Adrenal gland (tissue), 19 donors: Measurements from ENCODE around the gene OTUD3. TPM values are rescaled to one million over a fixed set of nuclear protein-coding genes. Genes with fewer than 3 reads are reported as not detected.

Source experiments
- DNase-seq, 7 donors: peaks; one replicate each; pipeline ENCODE4 v3.0.0-alpha.2; 2019 to 2020
- H3K27ac ChIP-seq, 5 donors: fragments of 200-600 bp; sonication (generic) in 4 of 5; 1 replicate in 3 of 5; 2 replicates in 2 of 5; pipeline versions ENCODE4 v1.5.1 to v1.8.0; 2016 to 2020; ENCODE audit warnings: mild to moderate bottlenecking in 1 of 5
- H3K27me3 ChIP-seq: fragments of 200-600 bp; 2 replicates; pipeline ENCODE4 v1.8.0; 2021
- H3K36me3 ChIP-seq, 2 donors: fragments of 200-600 bp; replicated peaks in 1 of 2; 1 replicate in 1 of 2; 2 replicates in 1 of 2; pipeline versions ENCODE4 v1.5.1 to v1.8.0; 2018 to 2022
- H3K4me1 ChIP-seq, 2 donors: fragments of 200-600 bp; replicated peaks in 1 of 2; 1 replicate in 1 of 2; 2 replicates in 1 of 2; pipeline versions ENCODE4 v1.5.1 to v1.8.0; 2018 to 2021
- H3K4me3 ChIP-seq, 4 donors: fragments of 200-600 bp; sonication (generic) in 3 of 4; one replicate each; pipeline ENCODE4 v1.5.1; 2016 to 2018
- H3K9me3 ChIP-seq, 3 donors: fragments of 200-600 bp; sonication (generic) in 1 of 3; replicated peaks in 1 of 3; 1 replicate in 2 of 3; 2 replicates in 1 of 3; pipeline versions ENCODE4 v1.5.1 to v1.8.0; 2016 to 2021
- POLR2A ChIP-seq, 2 donors: fragments of 450-650 bp; IDR thresholded peaks; one replicate each; pipeline ENCODE4 v1.6.1; 2017; ENCODE audit warnings: antibody characterized with exemption in 2 of 2, mild to moderate bottlenecking in 2 of 2, moderate library complexity in 1 of 2
- WGBS, 4 donors: extraction: QIAGEN DNeasy Blood & Tissue Kit in 2 of 4; methylation state at CpG; one replicate each; pipeline versions ENCODE4 v1.1.5 to v1.1.7; 2013 to 2017; 5-methylcytosine and 5-hydroxymethylcytosine counted together
- intact Hi-C, 2 donors: fragments of 100-400 bp; cut with DNase I; formaldehyde crosslinking; loops; one replicate each; pipeline versions ENCODE4 v1.14.1 to v1.15.0; 2022 to 2023
- long read RNA-seq, 10 donors: library from polyadenylated mRNA in 3 of 10; unstranded in 2 of 10; stranded (forward) in 1 of 10; transcript quantifications; one replicate each; pipeline ENCODE4 v2.0.0 and lab custom pipeline, GENCODE V29; 2021 to 2026
- polyA plus RNA-seq, 3 donors: library from polyadenylated mRNA; stranded (reverse); fragments of 200-250 nt in 2 of 3; fragments of 350-450 nt in 1 of 3; fragmentation: Illumina TruSeq in 1 of 3; extraction: RNeasy Lipid Tissue Mini Kit (QIAGEN cat#74804) in 1 of 3; gene quantifications; one replicate each; pipeline ENCODE4 v1.2.3, GENCODE V29; 2013 to 2014
- total RNA-seq, 9 donors: library from RNA; depleted of rRNA in 4 of 9; stranded (reverse); fragments of >200 nt in 4 of 9; fragments of 120-200 nt in 1 of 9; fragmentation: NEBNext Ultra II Directional in 1 of 9; extraction: Animal tissue kit (Norgen Biotek cat#: 25700) in 1 of 9; gene quantifications; one replicate each; pipeline versions ENCODE4 v1.1.0 to v1.2.4, GENCODE V29; 2013 to 2023
- TF ChIP-seq, protein P1 (sequence below), 6 experiments: fragments of 450-650 bp in 4 of 6; fragments of 200-600 bp in 2 of 6; sonication (generic) in 1 of 6; IDR thresholded peaks; 1 replicate in 5 of 6; 2 replicates in 1 of 6; pipeline versions ENCODE4 v1.5.1 to v1.8.0; 2016 to 2021; ENCODE audit warnings: antibody characterized with exemption in 6 of 6, mild to moderate bottlenecking in 2 of 6, moderate library complexity in 1 of 6
- donor health status: healthy with polysubstance abuse.
- donor health status: Bipolar disorder and iron deficiency.
- donor health status: DM: yes; HTN: yes; CAD: no.
- donor health status: DM: no; HTN: no; CAD: no.
- donor health status: DM: no; HTN: no; CAD: no.
- donor health status: DM: yes; HTN: yes; CAD: no.

OTUD3 gene, protein sequence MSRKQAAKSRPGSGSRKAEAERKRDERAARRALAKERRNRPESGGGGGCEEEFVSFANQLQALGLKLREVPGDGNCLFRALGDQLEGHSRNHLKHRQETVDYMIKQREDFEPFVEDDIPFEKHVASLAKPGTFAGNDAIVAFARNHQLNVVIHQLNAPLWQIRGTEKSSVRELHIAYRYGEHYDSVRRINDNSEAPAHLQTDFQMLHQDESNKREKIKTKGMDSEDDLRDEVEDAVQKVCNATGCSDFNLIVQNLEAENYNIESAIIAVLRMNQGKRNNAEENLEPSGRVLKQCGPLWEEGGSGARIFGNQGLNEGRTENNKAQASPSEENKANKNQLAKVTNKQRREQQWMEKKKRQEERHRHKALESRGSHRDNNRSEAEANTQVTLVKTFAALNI
- total RNA-seq (10 to 100 TPM in 4 of 9 donors, 1 to 10 TPM in 5; 3.0 to 15.3 (median 8.2) TPM), polyA plus RNA-seq (1 to 10 TPM; 4.3 to 5.2 (median 4.4) TPM)
- long read RNA-seq, donor 1: 0 reads
- long read RNA-seq, donor 2, full-length matches to known transcripts: 1 of 1 reads
- long read RNA-seq, donor 2, partial matches to known transcripts: 0 of 1 reads
- long read RNA-seq, donor 2, other reads (novel, unspliced or antisense): 0 of 1 reads
- long read RNA-seq, donor 3, full-length matches to known transcripts: 2 of 2 reads
- long read RNA-seq, donor 3, partial matches to known transcripts: 0 of 2 reads
- long read RNA-seq, donor 3, other reads (novel, unspliced or antisense): 0 of 2 reads
- long read RNA-seq, donor 4, full-length matches to known transcripts: 1 of 2 reads
- long read RNA-seq, donor 4, partial matches to known transcripts: 0 of 2 reads
- long read RNA-seq, donor 4, other reads (novel, unspliced or antisense): 1 of 2 reads
- long read RNA-seq, donor 5, partial matches to known transcripts: 0 of 2 reads
- long read RNA-seq, donor 5, other reads (novel, unspliced or antisense): 2 of 2 reads
- long read RNA-seq, donor 6: 0 reads
- long read RNA-seq, donor 7: 0 reads
- long read RNA-seq, donor 8, full-length matches to known transcripts: 2 of 2 reads
- long read RNA-seq, donor 8, partial matches to known transcripts: 0 of 2 reads
- long read RNA-seq, donor 8, other reads (novel, unspliced or antisense): 0 of 2 reads
- long read RNA-seq, donor 9: 0 reads
- long read RNA-seq, donor 10: 0 reads

DNA sequence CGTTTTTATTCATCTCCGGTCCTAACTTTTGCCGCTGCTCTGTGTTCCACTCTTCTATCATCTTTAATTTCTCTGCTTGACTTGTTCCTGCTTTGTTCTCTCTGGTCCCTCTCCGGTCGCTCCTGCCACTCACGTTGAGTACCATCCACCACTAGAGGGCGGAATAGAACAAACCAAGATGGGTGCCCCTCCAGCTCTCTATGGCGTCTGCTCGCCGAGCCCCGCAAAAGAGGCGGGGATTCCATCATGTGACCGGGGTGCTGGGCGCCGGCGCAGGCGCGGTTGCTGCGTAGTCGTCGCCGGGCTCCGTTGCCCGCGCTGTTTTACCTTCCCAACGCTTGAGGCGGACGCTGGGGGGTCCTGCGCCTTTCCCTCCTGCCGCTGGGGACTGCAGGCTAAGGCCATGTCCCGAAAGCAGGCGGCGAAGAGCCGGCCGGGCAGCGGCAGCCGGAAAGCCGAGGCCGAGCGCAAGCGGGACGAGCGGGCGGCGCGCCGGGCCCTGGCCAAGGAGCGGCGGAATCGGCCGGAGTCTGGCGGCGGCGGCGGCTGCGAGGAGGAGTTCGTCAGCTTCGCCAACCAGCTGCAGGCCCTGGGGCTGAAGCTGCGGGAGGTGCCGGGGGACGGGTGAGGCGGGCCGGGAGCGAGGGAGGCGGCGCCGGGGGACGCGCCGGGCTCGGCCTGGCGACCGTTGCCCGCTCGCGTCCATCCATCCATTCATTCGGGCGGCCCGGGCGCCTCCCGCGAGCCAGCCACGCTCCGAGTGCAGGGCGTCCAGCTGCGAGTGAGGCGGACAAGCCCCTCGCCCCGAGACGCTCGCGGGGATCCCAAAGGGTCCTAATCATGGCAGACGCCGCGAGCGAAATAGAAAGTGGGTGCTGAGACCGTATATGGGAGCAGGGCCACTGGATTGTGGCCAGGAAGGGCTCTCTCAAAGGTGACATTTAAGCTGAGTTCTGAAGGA lies at the start of gene OTUD3:
Gene OTUD3 (plus strand): TSS at position 285 of the 961 bp plus-strand sequence. CDS start 119 bp downstream, at position 404.
- TF ChIP-seq, protein P1, sequence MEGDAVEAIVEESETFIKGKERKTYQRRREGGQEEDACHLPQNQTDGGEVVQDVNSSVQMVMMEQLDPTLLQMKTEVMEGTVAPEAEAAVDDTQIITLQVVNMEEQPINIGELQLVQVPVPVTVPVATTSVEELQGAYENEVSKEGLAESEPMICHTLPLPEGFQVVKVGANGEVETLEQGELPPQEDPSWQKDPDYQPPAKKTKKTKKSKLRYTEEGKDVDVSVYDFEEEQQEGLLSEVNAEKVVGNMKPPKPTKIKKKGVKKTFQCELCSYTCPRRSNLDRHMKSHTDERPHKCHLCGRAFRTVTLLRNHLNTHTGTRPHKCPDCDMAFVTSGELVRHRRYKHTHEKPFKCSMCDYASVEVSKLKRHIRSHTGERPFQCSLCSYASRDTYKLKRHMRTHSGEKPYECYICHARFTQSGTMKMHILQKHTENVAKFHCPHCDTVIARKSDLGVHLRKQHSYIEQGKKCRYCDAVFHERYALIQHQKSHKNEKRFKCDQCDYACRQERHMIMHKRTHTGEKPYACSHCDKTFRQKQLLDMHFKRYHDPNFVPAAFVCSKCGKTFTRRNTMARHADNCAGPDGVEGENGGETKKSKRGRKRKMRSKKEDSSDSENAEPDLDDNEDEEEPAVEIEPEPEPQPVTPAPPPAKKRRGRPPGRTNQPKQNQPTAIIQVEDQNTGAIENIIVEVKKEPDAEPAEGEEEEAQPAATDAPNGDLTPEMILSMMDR (IDR thresholded peaks at IDR 0.05): peak; percentile 86 to 93 (median 90)
- peak; percentile 87 to 91 for TF ChIP-seq POLR2A (IDR thresholded peaks at IDR 0.05)
- Histone ChIP-seq H3K36me3 (no peaks in the 10 kb centered on the region), H3K9me3 (no peaks in the 10 kb centered on the region), H3K4me1 (peaks cover 6 to 22% of the 10 kb centered on the region in 2 donors), H3K27me3 (no peaks in the 10 kb centered on the region), H3K27ac (peak within 1 kb of the TSS; percentile 67 to 96 (median 94)), H3K4me3 (peak within 1 kb of the TSS; percentile 3 to 77 (median 66))
- 0% methylated on average over 17 to 97 of the region's 97 CpGs for WGBS, 4 donors
- DNase-seq: peak; percentile 96 to 98 (median 97)
- intact Hi-C loops: no loop called here

DNA sequence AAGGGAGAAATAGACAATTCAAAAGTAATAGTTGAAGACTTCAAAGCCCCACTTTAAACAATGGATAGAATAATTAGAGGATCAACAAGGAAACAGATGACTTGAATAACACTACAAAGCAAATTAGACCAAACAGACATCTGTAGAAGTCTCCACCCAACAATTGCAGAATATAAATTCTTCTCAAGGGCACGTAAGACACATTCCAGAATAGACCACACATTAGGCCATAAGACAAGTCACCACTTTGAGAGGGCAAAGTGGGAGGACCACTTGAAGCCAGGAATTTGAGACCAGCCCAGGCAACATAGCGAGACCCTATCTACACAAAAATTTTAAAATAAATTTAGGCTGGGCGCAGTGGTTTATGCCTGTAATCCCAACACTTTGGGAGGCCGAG lies 46.6 kb upstream of the OTUD3 start:
- no peaks in the 10 kb centered on the region for H3K9me3 ChIP-seq
- H3K4me1 ChIP-seq: no peaks in the 10 kb centered on the region
- TF ChIP-seq, protein P1 (IDR thresholded peaks at IDR 0.05): no peak
- TF ChIP-seq POLR2A (IDR thresholded peaks at IDR 0.05): no peak
- no peak for DNase-seq
- H3K4me3 ChIP-seq: no peak overlapping the region
- intact Hi-C loops: no loop called here
- H3K36me3 ChIP-seq: no peaks in the 10 kb centered on the region
- 92 to 100% (median 93%) methylated on average over 4 of the region's 4 CpGs for WGBS, 4 donors
- H3K27me3 ChIP-seq: no peaks in the 10 kb centered on the region
- H3K27ac ChIP-seq: no peak overlapping the region

DNA sequence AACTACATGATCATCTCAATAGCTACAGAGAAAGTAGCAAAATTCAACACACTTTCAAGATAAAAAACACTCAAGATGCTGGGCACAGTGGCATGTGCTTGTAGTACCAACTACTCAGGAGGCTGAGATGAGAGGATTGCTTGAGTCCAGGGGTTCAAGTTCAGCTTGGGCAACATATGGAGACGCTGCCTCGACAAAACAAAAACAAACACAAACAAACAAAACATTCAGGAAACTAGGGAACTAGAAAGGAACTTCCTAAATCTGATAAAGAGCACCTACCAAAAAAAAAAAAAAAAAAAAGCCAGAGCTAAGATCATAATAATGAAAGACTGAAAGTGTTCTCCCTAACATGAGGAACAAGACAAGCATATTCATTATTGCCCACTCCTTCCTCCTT lies 44.3 kb upstream of the OTUD3 start:
- 57 to 80% (median 63%) methylated on average over 2 of the region's 2 CpGs for WGBS, 4 donors

More for the DNA sequence above, 44.3 kb upstream of the OTUD3 start:
- TF ChIP-seq, protein P1 (IDR thresholded peaks at IDR 0.05): no peak
- TF ChIP-seq POLR2A (IDR thresholded peaks at IDR 0.05): no peak
- no peak overlapping the region for H3K4me3 ChIP-seq
- no peak overlapping the region for H3K27ac ChIP-seq
- intact Hi-C loops: no loop called here
- no peaks in the 10 kb centered on the region for H3K4me1 ChIP-seq
- no peak for DNase-seq
- H3K36me3 ChIP-seq: no peaks in the 10 kb centered on the region
- H3K27me3 ChIP-seq: no peaks in the 10 kb centered on the region
- H3K9me3 ChIP-seq: no peaks in the 10 kb centered on the region
